ENCODE measurements around the gene BCAT1. TPM values are rescaled to one million over a fixed set of nuclear protein-coding genes. Genes with fewer than 3 reads are reported as not detected.

The BCAT1 gene, protein sequence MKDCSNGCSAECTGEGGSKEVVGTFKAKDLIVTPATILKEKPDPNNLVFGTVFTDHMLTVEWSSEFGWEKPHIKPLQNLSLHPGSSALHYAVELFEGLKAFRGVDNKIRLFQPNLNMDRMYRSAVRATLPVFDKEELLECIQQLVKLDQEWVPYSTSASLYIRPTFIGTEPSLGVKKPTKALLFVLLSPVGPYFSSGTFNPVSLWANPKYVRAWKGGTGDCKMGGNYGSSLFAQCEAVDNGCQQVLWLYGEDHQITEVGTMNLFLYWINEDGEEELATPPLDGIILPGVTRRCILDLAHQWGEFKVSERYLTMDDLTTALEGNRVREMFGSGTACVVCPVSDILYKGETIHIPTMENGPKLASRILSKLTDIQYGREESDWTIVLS
- 39.8 TPM for polyA plus RNA-seq (ENCODE audit: insufficient read length)

GRCh38 chr12:24948757-24949722, at the start of gene BCAT1:
TSS of gene BCAT1 (minus strand) at chr12:24949101. CDS start at chr12:24948932, 169 bp downstream.
- DNase-seq: peak; percentile 84

- DNase-seq: no peak
Measured at GRCh38 chr12:24997970-24998582, 49.2 kb upstream of the BCAT1 start.

DNA sequence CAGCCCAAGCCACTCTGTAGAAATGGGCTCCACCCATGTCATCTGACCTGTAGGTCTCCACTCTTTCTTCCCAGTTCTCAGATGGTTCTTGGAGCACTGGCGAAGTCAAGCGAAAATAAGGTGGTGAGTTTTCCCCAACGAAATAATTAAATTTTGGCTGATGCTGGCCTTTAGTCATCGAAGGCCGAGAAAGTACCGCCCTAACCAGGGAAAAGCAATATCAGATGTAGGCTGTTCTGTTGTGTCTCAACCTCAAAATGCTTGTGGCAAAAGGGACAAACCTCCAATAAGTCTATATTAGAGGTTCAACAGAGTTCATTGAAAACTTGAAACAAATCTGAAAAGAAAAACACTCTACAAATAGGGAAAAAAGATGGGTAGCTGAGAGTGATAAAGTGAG, 48.6 kb upstream of the BCAT1 start:
- DNase-seq: no peak

DNA sequence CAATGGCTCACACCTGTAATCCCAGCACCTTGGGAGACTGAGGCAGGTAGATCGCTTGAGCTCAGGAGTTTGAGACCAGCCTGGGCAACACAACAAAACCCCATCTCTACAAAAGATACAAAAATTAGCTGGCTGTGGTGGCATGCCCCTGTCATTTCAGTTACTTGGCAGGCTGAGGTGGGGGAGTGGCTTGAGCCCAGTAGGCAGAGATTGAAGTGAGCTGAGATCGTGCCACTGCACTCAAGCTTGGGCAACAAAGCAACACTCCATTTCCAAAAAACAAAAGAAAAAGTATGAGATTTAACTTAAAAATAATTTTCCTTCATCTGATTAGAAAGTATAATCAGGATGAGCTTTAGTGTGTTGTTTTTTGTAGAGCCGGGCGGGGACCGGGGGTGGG, 47.9 kb upstream of the BCAT1 start:
- DNase-seq: no peak

- DNase-seq: no peak
Measured at GRCh38 chr12:24996102-24996797, 47.3 kb upstream of the BCAT1 start.

DNA sequence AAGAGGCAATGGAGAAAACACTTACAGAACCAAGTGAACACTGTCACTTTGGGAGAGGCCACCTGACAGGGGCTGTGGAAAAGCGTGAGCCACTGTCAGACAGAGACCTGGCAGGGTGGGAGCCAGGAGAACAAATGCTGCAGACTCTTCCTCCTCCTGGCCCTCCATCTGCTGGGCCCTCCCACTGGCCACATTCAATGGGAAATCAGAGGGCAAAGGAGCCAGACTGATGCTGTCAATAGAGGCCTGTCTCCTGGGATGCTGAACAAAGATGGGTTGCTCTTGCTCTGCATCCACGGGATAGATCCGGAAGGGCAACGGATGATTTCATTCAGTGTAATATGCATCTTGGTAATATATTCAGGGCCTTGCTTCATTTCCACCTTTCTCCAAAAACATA, 44.9 kb upstream of the BCAT1 start:
- no peak for DNase-seq

DNA sequence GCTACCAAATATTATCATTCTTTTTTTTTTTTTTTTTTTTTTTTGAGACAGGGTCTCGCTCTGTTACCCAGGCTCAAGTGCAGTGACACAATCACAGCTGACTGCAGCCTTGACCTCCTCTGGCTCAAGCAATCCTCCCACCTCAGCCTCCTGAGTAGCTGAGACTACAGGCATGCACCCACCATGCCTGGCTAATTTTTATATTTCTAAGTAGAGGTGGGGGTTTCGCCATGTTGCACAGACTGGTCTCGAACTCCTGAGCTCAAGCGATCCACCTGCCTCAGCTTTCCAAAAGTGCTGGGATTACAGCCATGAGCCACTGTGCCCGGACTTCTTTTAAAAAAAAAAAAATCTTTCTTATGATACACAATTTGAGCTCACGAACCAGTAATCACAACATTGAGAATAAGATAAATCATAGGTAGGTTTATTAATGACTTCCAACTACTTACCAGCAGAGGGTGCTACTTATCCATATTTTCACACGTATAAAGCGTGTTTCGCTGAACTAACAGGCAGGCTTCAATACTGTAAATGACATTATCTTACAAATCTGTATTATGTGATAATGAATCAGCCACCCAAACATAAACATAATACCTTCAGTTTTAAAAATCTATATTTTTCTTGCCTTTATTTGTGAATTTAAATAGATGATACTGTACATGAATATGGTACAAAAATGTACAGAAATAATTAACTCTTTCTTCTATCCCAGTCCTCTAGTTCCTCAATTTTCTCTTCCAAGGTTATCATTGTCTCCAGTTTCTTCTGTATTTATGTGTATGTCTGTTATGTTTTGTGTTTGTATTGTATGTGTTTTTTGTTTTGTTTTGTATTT, 42.5 kb upstream of the BCAT1 start:
- DNase-seq: peak; percentile 34

DNA sequence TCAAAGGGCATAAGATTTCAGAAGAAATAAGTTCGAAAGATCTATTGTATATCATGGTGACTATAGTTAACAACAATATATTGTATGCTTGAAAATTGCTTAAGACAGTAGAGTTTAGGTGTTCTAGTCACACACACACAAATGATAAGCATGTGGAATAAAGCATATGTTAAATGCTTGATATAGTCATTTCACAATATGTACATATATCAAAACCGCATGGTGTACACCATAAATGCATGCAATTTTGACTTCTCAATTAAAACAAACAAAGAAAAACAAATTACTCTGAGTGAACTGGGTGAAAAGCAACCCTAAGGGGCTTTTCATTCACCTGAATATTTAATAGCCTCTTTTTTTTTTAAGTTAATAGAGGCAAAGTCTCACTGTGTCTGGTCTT, 40.3 kb upstream of the BCAT1 start:
- no peak for DNase-seq

- DNase-seq: no peak
Measured at GRCh38 chr12:24982250-24982649, 33.3 kb upstream of the BCAT1 start.

GRCh38 chr12:24979976-24980730, 31.3 kb upstream of the BCAT1 start:
- no peak for DNase-seq

DNA sequence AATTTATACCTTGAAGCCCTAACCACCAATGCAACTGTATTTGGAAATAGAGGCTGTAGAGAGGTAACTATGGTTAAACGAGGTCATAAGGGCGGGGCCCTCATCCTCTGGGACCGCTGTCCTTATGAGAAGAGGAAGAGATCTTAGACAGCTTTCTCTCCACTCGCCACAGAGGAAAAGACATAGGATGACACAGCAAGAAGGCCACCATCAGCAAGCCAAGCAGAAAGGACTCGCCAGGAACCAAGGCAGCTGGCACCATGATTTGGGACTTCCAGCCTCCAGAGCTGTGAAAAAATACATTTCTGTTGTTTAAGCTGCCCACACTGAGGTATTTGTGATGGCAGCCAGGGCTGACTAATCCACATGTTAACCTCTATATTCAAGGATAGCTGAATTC, 30.4 kb upstream of the BCAT1 start:
- DNase-seq: no peak

- no peak for DNase-seq
Measured at GRCh38 chr12:24977711-24978110, 28.8 kb upstream of the BCAT1 start.

- DNase-seq: no peak
Measured at GRCh38 chr12:24977060-24977459, 28.2 kb upstream of the BCAT1 start.

- no peak for DNase-seq
Measured at GRCh38 chr12:24975425-24975824, 26.5 kb upstream of the BCAT1 start.

DNA sequence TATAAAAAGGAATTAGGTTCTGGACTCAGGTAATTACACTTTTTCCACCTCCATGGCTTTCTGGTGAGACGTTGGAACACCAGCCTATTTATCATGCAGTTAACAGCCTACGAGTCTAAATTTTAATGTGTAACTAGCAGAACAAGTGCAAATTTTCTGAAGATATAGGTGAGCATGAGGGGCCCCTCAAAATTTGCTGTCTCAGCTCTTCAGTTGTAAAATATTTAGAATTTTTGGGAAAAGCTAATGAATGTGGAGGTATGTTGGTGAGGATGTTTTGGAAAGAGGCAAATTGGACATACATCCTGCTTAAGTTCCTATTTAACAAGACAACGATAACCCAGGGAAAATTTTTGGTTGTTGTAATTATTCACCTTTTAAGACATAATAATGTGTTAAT, 25.3 kb upstream of the BCAT1 start:
- no peak for DNase-seq

DNA sequence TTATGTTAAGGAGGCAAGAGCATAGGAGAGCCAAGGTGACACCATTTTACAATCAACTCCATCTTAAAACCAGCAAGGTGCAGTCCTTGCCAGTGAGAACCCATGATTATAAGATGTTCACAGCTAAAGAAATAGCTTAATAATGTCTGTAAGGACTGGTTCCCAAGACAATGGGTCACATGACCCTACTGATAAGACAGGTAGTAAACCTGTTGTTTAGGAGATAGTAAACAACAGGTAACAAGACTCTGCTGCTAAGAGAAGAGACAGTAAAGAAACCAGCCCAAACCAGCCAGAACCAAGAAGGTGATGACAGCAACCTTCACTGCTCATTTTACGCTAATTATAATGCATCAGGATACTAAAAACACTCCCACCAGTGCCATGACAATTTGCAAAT, 23.2 kb upstream of the BCAT1 start:
- no peak for DNase-seq

DNA sequence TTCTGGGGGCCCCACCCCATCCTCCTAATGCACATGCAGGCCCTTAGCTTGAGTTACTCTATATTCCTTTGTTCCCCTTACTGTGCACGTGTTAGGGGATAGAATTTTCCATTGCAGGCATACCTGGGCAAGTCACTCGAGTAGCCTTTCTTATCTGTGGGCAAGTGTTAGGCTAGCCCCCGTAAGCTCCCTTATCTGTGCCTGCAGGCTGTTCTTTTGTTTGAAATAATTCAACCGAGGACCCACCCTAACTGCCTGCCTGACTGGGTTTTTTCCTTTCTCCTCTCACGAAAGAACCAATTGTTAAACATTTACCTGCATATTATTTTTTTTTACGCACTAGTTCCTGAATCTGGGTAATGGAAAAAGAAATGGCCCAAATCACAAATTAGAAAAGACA, 21.3 kb upstream of the BCAT1 start:
- no peak for DNase-seq

- DNase-seq: no peak
Measured at GRCh38 chr12:24966951-24967564, 18.2 kb upstream of the BCAT1 start.

- DNase-seq: no peak
Measured at GRCh38 chr12:24964342-24964741, 15.4 kb upstream of the BCAT1 start.

- DNase-seq: no peak
Measured at GRCh38 chr12:24960222-24960855, 11.4 kb upstream of the BCAT1 start.
